ENCODE data around the gene TIGAR. TPM values are rescaled to one million over a fixed set of nuclear protein-coding genes. Genes with fewer than 3 reads are reported as not detected.

Gene TIGAR
- total RNA-seq, 1 donor from 2014 or later = 20.7 TPM

DNA sequence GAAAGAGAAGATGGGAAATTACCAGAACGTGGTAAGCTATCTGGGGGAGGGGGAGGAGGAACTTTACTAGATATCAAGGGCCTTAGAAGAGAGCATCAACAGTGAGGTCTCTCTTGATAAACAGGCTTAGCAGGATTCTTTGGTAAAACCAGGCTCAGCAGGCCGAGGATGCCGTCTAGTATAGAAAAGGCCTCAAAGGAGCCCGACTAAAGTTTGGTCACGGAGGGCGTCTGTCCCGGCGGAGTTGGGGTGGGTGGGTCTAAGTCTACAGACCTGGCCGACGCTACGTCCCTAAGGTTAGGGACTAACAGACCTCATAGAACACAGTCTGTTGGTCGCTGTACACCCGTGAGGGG is 538 bp upstream of the TIGAR start:
- H3K36me3 Mint-ChIP-seq (ENCODE audit: unreplicated experiment) = no peaks in the 10 kb centered on the region
- peaks cover 3% of the 10 kb centered on the region for H3K9me3 Mint-ChIP-seq (ENCODE audit: unreplicated experiment)
- DNase-seq = no peak
- TF ChIP-seq, protein P1, sequence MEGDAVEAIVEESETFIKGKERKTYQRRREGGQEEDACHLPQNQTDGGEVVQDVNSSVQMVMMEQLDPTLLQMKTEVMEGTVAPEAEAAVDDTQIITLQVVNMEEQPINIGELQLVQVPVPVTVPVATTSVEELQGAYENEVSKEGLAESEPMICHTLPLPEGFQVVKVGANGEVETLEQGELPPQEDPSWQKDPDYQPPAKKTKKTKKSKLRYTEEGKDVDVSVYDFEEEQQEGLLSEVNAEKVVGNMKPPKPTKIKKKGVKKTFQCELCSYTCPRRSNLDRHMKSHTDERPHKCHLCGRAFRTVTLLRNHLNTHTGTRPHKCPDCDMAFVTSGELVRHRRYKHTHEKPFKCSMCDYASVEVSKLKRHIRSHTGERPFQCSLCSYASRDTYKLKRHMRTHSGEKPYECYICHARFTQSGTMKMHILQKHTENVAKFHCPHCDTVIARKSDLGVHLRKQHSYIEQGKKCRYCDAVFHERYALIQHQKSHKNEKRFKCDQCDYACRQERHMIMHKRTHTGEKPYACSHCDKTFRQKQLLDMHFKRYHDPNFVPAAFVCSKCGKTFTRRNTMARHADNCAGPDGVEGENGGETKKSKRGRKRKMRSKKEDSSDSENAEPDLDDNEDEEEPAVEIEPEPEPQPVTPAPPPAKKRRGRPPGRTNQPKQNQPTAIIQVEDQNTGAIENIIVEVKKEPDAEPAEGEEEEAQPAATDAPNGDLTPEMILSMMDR (IDR thresholded peaks at IDR 0.05; ENCODE audit: partially characterized antibody, unreplicated experiment) = no peak
- H3K4me1 Mint-ChIP-seq (ENCODE audit: low read depth, unreplicated experiment) = peaks cover 2% of the 10 kb centered on the region
- peaks cover 7% of the 10 kb centered on the region for H3K27me3 Mint-ChIP-seq (ENCODE audit: unreplicated experiment)
- H3K27ac Mint-ChIP-seq (ENCODE audit: unreplicated experiment) = peak overlapping the region; percentile 76
- H3K4me3 Mint-ChIP-seq (ENCODE audit: unreplicated experiment) = peak overlapping the region; percentile 86

DNA sequence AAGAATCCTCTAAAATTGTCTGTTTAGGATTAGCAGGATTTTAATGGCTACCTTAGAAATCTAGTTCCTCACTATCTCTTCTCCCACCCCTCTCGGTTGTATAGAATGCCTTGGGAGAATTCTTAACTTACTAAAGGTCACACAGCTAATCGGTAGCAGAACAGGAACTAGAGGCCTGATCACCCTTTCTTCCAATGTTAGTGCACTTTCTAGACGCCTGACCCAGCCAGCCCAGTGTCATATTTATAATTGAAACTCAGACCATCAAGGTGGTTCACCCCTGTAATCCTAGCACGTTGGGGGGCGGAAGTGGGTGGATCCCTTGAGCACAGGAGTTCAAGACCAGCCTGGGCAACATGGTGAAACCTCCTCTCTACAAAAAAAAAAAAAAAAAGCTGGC is 1.7 kb downstream of the TIGAR start:
- Mint-ChIP-seq H3K36me3 (ENCODE audit: unreplicated experiment) (no peaks in the 10 kb centered on the region), H3K9me3 (ENCODE audit: unreplicated experiment) (peaks cover 3% of the 10 kb centered on the region), H3K27ac (ENCODE audit: unreplicated experiment) (no peak overlapping the region), H3K27me3 (ENCODE audit: unreplicated experiment) (peaks cover 7% of the 10 kb centered on the region), H3K4me1 (ENCODE audit: low read depth, unreplicated experiment) (peaks cover 2% of the 10 kb centered on the region), H3K4me3 (ENCODE audit: unreplicated experiment) (peak overlapping the region; percentile 22)
- TF ChIP-seq, protein P1 (IDR thresholded peaks at IDR 0.05; ENCODE audit: partially characterized antibody, unreplicated experiment) = no peak
- DNase-seq = no peak

DNA sequence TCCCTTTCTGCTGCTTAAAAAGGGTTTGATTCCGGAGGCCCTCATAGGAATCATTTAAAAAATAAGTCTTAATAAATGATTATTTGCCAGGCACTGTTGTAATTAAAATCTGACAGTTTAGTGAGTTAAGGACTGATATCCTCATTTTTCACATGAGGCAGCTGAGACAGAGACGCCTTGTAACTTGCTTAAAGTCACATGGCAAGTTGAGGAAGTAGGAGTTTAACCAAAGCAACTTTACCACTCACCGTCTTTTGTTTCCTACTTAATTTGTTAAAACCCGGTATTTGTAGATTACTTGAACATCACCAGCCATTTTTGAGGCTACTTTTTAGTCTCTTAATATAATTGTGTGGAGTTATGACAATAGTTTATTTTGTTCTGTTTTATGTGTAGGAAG is 2.4 kb downstream of the TIGAR start:
- Mint-ChIP-seq H3K27ac (ENCODE audit: unreplicated experiment) (no peak overlapping the region), H3K36me3 (ENCODE audit: unreplicated experiment) (no peaks in the 10 kb centered on the region), H3K9me3 (ENCODE audit: unreplicated experiment) (peaks cover 3% of the 10 kb centered on the region), H3K4me3 (ENCODE audit: unreplicated experiment) (no peak overlapping the region), H3K4me1 (ENCODE audit: low read depth, unreplicated experiment) (peaks cover 2% of the 10 kb centered on the region), H3K27me3 (ENCODE audit: unreplicated experiment) (peaks cover 7% of the 10 kb centered on the region)
- TF ChIP-seq, protein P1 (IDR thresholded peaks at IDR 0.05; ENCODE audit: partially characterized antibody, unreplicated experiment) = no peak
- DNase-seq = no peak

DNA sequence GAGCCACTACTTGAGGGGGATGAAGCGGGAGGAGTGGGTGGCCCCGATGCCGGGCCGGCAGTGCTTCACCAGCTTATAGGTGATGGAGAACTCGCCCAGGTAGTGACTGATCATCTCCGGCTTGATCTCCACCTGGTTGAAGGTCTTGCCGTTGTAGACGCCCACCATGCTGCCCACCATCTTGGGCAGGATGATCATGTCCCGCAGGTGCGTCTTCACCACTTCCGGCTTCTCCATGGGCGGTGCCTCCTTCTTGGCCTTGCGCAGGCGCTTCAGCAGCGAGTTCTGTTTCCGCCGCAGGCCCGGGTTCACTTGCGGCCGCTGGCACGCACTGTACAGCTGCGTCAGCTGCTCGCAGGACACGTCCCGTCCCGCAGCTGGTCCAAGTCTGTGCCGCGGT is 3.4 kb downstream of the TIGAR start:
- no peak for DNase-seq
- H3K36me3 Mint-ChIP-seq (ENCODE audit: unreplicated experiment) = no peaks in the 10 kb centered on the region
- H3K27ac Mint-ChIP-seq (ENCODE audit: unreplicated experiment) = no peak overlapping the region
- TF ChIP-seq, protein P1 (IDR thresholded peaks at IDR 0.05; ENCODE audit: partially characterized antibody, unreplicated experiment) = no peak
- no peak overlapping the region for H3K4me3 Mint-ChIP-seq (ENCODE audit: unreplicated experiment)
- peaks cover 3% of the 10 kb centered on the region for H3K9me3 Mint-ChIP-seq (ENCODE audit: unreplicated experiment)
- peaks cover 2% of the 10 kb centered on the region for H3K4me1 Mint-ChIP-seq (ENCODE audit: low read depth, unreplicated experiment)
- H3K27me3 Mint-ChIP-seq (ENCODE audit: unreplicated experiment) = peaks cover 4% of the 10 kb centered on the region

DNA sequence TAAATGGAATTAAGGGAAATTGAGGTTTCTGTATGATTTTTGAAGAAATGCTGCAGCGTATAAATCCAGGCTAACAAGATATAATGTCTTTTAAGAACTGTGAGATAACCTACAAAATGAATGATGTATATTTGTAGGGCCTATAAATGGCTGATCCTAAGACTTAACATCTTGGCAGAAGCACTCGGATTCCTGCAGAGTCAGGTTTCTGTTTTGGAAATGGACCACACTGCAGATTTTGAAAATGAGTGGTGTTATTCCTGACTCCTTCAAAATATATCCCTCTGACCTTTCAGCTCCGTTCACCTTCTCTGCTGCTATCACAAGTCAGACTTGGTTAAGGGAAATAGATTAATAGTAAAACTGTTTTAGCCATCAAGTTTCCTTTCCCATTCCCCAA is 5.0 kb downstream of the TIGAR start:
- Mint-ChIP-seq H3K4me3 (ENCODE audit: unreplicated experiment) (no peak overlapping the region), H3K36me3 (ENCODE audit: unreplicated experiment) (no peaks in the 10 kb centered on the region), H3K4me1 (ENCODE audit: low read depth, unreplicated experiment) (peaks cover 2% of the 10 kb centered on the region), H3K27ac (ENCODE audit: unreplicated experiment) (no peak overlapping the region), H3K9me3 (ENCODE audit: unreplicated experiment) (no peaks in the 10 kb centered on the region), H3K27me3 (ENCODE audit: unreplicated experiment) (peaks cover 4% of the 10 kb centered on the region)
- TF ChIP-seq, protein P1 (IDR thresholded peaks at IDR 0.05; ENCODE audit: partially characterized antibody, unreplicated experiment) = no peak
- DNase-seq = no peak
